ENCODE measurements around the gene CUL7.

DNA sequence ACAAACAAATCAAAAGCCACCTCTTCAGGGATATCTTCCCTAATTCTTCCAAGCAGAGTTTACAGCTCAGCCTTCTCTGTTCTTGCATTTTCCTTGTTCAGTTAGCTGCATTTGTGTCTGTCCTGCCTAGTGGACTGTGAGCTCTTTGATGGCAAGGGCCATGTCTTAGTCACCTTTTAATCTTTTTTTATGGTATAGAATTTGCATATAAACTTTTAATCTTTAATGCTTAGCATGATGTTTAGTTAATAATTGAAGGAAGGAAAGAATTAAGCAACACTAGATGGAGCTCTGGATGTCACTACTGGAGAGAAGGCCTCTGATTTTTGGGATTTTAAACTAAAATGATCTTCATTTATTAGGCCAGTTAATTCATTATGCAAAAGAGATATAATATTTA lies 57.1 kb downstream of the CUL7 start:
- TF ChIP-seq, protein P1, sequence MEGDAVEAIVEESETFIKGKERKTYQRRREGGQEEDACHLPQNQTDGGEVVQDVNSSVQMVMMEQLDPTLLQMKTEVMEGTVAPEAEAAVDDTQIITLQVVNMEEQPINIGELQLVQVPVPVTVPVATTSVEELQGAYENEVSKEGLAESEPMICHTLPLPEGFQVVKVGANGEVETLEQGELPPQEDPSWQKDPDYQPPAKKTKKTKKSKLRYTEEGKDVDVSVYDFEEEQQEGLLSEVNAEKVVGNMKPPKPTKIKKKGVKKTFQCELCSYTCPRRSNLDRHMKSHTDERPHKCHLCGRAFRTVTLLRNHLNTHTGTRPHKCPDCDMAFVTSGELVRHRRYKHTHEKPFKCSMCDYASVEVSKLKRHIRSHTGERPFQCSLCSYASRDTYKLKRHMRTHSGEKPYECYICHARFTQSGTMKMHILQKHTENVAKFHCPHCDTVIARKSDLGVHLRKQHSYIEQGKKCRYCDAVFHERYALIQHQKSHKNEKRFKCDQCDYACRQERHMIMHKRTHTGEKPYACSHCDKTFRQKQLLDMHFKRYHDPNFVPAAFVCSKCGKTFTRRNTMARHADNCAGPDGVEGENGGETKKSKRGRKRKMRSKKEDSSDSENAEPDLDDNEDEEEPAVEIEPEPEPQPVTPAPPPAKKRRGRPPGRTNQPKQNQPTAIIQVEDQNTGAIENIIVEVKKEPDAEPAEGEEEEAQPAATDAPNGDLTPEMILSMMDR (IDR thresholded peaks at IDR 0.05) = no peak
- no peak for TF ChIP-seq POLR2A (IDR thresholded peaks at IDR 0.05)

All from body of pancreas (tissue), 4 donors.